BE2C (cell line): ENCODE results near the gene KCP.

Source experiments
- DNase-seq: peaks from one replicate; pipeline ENCODE4 v3.0.0-alpha.2; 2020
- H3K27me3 ChIP-seq: fragments of 250-450 bp; sonication (Bioruptor Pico); 2 replicates; pipeline ENCODE4 v1.5.1; 2020; ENCODE audit warnings: mild to moderate bottlenecking
- H3K36me3 ChIP-seq: fragments of 250-450 bp; sonication (Bioruptor Pico); 2 replicates; pipeline ENCODE4 v1.5.1; 2020; ENCODE audit warnings: mild to moderate bottlenecking
- H3K4me1 ChIP-seq: fragments of 250-450 bp; sonication (Bioruptor Pico); 2 replicates; pipeline ENCODE4 v1.5.1; 2020
- H3K4me3 ChIP-seq: 2 replicates; pipeline ENCODE4 v1.5.1; 2011; ENCODE audit warnings: low read depth, low read length
- H3K9me3 ChIP-seq: fragments of 250-450 bp; sonication (Bioruptor Pico); 2 replicates; pipeline ENCODE4 v1.5.1; 2020
- CTCF ChIP-seq: IDR thresholded peaks from 2 replicates; pipeline ENCODE4 v1.5.1; 2012; ENCODE audit warnings: mild to moderate bottlenecking, low read depth, low read length

Gene KCP

GRCh38 chr7:128935342-128935730 is 24.8 kb upstream of the KCP start:
- Histone ChIP-seq H3K4me3 (no peak overlapping the region), H3K27me3 (peaks cover 27% of the 10 kb centered on the region), H3K9me3 (no peaks in the 10 kb centered on the region), H3K36me3 (no peaks in the 10 kb centered on the region), H3K4me1 (no peaks in the 10 kb centered on the region)
- DNase-seq, result no peak
- no peak for TF ChIP-seq CTCF

- Histone ChIP-seq H3K27me3 (peaks cover 27% of the 10 kb centered on the region), H3K4me1 (no peaks in the 10 kb centered on the region), H3K4me3 (no peak overlapping the region), H3K36me3 (no peaks in the 10 kb centered on the region), H3K9me3 (no peaks in the 10 kb centered on the region)
- DNase-seq, result no peak
- no peak for TF ChIP-seq CTCF
Observed at GRCh38 chr7:128934361-128935341, 24.1 kb upstream of the KCP start.

- no peak for DNase-seq
- no peaks in the 10 kb centered on the region for H3K36me3 ChIP-seq
- no peaks in the 10 kb centered on the region for H3K4me1 ChIP-seq
- H3K9me3 ChIP-seq, result no peaks in the 10 kb centered on the region
- H3K27me3 ChIP-seq, result peaks cover 20% of the 10 kb centered on the region
- no peak for TF ChIP-seq CTCF
- no peak overlapping the region for H3K4me3 ChIP-seq
Observed at GRCh38 chr7:128933180-128933891, 22.8 kb upstream of the KCP start.

GRCh38 chr7:128932862-128933179 is 22.3 kb upstream of the KCP start:
- no peak for DNase-seq
- Histone ChIP-seq H3K4me1 (no peaks in the 10 kb centered on the region), H3K9me3 (no peaks in the 10 kb centered on the region), H3K4me3 (no peak overlapping the region), H3K36me3 (no peaks in the 10 kb centered on the region), H3K27me3 (peaks cover 15% of the 10 kb centered on the region)
- TF ChIP-seq CTCF, result no peak

GRCh38 chr7:128931965-128932861 is 21.7 kb upstream of the KCP start:
- Histone ChIP-seq H3K27me3 (peaks cover 9% of the 10 kb centered on the region), H3K36me3 (no peaks in the 10 kb centered on the region), H3K4me1 (no peaks in the 10 kb centered on the region), H3K4me3 (no peak overlapping the region), H3K9me3 (no peaks in the 10 kb centered on the region)
- no peak for TF ChIP-seq CTCF
- no peak for DNase-seq
